ENCODE data around the gene TAX1BP1.
A peak's percentile ranks its signal among the peaks of the same experiment; 100 is the strongest.

TAX1BP1 gene

DNA sequence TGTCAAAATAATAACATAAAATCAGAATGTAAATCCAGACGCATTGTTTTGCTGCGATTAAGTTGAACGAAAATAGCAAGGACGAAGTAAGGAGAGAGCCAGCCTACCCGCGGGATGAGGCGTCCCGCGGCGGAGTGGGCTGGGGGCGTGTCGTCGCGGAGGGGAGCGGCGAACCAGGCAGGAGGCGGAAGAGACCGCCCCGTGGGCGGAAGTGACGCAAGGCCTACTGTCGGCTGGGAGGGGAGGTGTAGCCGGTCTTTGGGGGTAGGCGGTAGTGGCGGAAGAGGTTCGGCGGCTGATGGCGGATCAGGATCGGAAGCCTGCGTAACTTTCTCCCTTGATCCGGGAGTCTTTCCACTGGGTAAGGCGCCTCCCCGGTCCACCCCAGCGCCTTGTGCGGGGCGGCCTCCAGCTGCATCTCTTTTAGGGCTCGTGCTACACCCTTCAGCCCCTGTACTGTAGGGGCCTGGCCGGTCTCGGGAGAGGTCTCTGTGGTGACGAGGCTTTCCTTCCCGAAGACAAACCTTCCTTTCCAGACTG, at the start of gene TAX1BP1:
Gene TAX1BP1, plus strand, starts transcription at position 254 of the 540 bp plus-strand sequence. CDS start 8,363 bp downstream, outside the sequence.
- DNase-seq: peak; percentile 96 to 98

GRCh38 chr7:27690649-27691048, 49.3 kb upstream of the TAX1BP1 start:
- no peak for DNase-seq

DNA sequence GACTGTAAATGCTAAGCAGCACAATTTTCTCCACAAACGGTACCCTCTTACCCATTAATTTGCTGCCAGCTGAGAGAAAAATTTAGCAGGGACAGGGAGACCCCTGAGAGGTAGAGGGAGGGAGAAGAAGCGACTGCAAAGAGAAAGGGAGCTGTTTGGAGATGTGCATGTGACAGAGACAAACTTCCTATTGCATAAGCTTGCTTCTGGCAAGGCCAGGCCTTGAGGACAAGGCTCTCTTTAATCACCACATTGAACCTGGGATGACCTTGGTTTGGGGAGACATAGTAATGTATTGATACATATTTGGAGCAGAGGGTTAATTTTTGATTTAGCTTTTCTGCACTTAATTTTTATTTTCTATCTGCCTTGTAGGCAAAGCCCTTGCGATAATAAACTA, 46.2 kb upstream of the TAX1BP1 start:
- DNase-seq: peak; percentile 81 to 85

- DNase-seq: no peak
Measured at GRCh38 chr7:27695096-27695495, 44.9 kb upstream of the TAX1BP1 start.

DNA sequence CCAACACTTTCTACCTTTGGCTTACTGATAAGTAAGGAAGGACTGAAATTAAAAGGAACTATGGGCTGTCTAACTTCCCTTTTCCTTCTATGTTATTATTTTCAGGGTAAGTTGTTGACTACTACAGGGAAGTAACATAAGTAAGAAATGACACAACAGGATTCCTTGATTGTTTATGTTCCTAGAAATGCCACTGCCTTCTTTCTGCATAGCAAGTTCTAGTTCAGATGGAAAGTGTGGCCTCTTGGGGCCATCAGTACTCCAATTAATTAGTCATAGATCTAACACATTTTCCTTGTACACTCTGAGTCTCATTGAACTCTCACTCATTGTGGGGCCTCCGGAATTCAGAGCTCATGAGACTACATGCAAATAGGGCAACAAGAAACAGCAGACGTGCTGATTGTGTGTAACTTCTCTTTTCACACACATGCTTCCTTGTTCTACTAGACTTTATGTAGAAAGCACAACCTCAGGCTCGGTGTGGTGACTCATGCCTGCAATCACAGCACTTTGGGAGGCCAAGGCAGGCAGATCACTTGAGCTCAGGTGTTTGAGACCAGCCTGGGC, 42.0 kb upstream of the TAX1BP1 start:
- DNase-seq: peak; percentile 85 to 94

- DNase-seq: no peak
Measured at GRCh38 chr7:27699751-27700150, 40.2 kb upstream of the TAX1BP1 start.

DNA sequence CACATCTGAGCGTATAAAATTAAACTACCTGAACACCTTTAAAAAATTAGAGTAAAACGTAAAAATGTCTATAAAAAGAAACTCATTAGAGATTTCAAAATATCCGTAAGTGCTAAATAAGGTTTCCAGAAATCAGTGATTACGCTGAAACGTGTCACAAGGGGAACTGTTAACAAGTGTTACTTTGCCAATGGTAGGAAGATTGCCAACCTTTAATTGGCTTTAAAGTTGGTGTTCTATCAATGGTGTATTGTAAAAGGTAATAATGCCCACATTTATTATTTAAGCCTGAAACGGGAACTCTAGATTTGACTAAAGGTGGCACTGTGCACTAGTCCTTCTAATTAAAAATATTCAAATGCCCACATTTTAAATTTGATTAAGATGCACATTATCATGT, 39.5 kb upstream of the TAX1BP1 start:
- DNase-seq: no peak

- DNase-seq: no peak
Measured at GRCh38 chr7:27703181-27703580, 36.8 kb upstream of the TAX1BP1 start.

DNA sequence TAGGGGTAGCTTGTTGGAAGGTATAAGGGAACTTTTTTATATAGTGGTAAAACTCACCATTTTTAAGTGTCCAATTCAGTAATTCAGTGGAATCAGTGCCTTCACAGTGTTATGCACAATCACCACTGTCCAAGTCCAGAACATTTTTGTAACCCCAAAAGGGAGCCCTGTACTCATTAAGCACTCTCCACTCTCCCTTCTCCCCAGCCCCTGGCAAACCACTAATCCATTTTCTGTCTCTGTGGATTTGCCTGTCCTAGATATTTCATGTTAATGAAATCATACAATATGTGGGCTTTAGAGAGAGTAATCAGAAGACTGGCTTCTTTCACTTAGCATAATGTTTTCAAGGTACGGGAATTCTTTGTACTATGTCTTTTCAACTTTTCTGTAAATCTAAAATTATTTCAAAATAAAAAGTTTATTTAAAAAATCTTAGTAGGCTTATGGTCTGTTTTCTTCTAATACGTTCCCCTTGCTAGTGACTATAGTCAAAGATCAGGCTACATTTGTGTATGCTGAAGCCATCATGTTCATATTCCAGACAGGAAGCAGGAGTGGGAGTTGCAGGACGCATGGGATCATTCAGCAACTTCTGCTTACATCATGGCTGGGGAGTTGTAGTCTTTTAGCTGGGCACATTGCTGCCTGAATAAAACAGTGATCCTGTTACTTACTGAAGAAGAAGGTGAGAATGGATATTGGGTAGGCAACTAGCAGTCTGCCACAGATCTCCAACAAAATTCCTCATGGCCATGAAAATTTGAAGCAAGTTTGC, 35.4 kb upstream of the TAX1BP1 start:
- DNase-seq: no peak

GRCh38 chr7:27705200-27705594, 34.8 kb upstream of the TAX1BP1 start:
- DNase-seq: no peak

DNA sequence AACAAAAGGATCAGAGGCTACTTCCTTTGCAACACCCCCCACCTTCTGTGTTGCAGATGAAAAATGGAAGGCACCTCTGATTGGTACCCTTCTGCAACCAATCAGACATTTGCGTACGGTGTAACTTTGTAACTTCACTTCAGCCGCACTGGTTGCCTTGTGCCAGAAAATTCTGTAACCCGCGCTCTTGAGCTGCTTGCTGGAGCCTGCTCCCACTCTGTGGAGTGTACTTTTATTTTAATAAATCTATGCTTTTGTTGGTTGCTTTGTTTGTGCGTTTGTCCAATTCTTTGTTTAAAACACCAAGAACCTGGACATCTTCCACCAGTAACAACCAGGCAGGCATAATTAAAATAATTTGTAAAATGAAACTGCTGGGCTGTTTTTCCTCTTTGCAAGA, 31.5 kb upstream of the TAX1BP1 start:
- no peak for DNase-seq

DNA sequence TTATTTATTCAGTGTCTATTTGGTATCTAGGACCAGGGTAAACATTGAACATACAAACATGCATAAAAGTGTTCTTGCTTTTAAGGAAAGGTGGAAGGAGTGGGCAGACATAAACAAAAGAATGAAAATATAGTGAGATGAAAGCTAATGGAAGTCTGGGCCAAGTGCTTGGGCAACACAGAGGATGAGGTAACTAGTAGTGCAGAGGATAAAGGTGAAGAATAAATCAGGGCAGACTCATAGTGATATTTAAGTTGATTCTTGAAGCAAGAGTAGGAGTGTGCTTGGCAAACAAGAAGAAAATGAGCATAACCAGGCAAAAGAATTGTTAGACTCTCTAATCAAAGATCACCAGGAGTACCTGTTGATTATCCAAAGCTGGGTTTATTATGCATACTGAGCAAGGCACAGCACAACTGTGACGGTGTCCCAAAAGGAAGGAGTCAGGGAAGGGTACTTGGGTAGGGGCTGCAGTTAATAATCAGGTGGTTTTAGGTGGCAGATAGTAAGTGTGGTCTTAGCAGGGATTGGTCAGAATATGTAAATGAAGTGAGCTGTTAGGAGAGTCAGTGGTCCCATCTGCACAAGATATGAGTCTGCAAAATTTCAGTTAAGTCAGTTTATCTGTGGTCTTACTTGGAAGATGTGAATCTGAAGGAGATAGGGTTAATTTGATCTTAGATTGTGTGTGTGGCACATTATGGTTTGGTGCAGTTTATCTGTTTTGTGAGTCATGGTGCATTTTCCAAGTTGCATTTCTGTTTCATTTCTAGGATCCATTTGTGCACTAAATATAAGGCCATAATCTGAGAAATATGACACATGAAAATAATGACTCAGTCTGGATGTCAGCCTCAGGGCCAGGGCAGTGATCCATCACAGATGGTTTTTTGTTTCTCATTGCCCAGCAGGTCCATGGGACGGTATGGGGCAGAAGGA, 30.6 kb upstream of the TAX1BP1 start:
- no peak for DNase-seq

DNA sequence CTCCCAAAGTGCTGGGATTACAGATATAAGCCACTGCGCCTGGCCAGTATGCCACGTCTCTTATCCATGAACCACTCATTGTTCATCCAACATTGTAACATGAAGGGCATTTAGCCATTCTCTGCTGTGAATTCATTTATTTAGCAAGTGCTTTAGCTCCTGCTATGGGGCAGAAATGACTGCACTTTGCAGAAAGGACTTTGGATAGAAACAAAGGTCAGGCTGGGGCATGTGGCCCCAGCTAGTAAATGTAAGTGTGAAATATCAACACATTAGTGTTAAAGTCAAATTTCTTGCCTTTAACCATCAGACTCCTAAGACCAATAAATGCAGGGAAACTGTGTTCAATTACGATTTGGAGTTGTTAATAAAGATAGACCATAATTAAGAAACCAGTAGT, 27.7 kb upstream of the TAX1BP1 start:
- DNase-seq: no peak

DNA sequence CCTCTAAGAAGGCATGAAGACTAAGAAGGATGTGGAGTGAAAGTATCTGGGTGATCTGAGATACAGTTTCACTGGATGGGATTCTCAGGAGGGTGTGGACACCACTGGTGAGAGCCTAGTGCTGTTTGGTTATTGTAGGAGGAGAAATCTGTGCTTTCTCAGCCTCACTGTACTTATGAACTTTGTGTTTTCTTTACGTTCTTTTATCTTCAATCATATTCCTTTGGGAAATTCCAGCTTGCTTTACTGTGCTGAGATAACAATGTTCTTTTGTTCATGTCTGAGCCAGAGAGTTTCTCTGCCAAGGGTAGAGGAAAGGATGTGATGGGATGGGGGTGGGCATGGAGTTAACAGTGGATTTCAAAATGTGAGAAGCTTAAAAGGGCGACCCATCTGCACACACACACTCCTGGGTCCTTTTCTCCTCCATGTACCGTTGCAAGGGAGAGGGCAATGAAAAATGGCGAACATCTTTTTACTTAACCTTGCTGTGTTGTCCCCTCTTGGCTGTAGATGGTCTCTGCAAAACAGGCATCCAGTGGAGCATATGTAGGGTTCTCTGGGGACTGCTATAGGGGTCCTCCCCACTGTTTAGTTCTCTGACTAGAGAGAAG, 25.0 kb upstream of the TAX1BP1 start:
- no peak for DNase-seq

DNA sequence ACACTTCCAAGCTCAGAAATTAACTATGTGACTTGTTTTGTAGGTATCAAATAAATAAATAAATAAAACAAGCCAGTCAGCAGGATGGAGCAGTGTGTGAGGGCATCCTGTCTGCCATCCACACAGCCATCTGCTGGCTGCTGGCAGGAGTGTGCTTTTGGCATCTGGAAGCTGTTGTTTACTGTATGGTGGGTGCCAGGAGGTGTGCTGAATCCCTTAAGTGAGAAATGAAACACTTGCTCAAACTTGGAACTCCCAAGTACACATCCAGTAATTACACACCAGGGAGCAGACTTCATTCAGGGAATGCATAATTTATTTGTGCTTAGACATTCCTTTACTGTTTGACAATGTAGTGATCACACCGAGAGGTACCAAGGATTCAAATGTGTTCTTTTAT, 16.9 kb upstream of the TAX1BP1 start:
- peak; percentile 16 to 44 for DNase-seq

- DNase-seq: no peak
Measured at GRCh38 chr7:27727058-27727457, 12.9 kb upstream of the TAX1BP1 start.

DNA sequence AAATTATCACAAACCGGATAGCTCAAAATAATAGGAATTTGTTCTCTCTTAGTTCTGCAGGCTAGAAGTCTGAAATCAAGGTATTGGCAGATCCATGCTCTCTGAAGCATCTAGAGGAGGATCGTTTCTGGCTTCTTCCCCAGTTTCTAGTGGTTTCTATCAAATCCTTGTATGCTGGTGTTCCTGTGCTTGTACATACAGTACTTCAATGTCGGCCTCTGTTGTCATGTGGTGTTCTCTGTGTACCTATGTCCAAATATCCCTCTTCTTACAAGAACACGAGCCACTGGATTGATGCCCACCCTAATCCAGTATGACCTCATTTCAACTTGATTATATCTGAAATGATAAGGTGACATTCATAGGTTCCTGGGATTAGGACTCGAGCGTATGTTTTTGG, 9.8 kb upstream of the TAX1BP1 start:
- no peak for DNase-seq

- no peak for DNase-seq
Measured at GRCh38 chr7:27734583-27734982, 5.4 kb upstream of the TAX1BP1 start.

DNA sequence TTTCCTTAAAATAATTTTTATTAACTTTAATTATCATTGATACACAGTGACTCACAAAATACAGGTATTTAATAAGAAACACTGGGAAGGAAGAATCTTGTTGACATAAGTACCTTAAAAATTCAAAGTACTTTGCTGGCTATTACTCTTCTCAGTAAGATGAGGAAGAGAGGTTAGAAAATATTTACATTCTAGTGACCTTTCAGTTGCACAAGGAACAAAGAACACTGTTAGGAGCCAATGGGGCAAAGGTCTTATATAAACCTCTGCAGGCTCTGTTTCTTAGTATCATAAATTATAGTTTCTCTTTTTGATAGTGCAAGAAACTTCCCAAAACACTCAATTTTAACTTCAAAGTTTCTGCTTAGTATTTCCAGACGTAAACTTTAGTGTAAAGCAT, 4.8 kb upstream of the TAX1BP1 start:
- no peak for DNase-seq

- DNase-seq: no peak
Measured at GRCh38 chr7:27735831-27736230, 4.1 kb upstream of the TAX1BP1 start.

GRCh38 chr7:27737178-27737577, 2.8 kb upstream of the TAX1BP1 start:
- no peak for DNase-seq

GRCh38 chr7:27737616-27738015, 2.3 kb upstream of the TAX1BP1 start:
- no peak for DNase-seq

Measured in Kasumi-1 (cell line).